ENCODE results near the gene SNX15.
"Not testable (repeated sequence)": the region's sequence is repeated elsewhere in the genome, so short reads cannot be mapped to it uniquely, and the experiment has no call there.

SNX15 gene

DNA sequence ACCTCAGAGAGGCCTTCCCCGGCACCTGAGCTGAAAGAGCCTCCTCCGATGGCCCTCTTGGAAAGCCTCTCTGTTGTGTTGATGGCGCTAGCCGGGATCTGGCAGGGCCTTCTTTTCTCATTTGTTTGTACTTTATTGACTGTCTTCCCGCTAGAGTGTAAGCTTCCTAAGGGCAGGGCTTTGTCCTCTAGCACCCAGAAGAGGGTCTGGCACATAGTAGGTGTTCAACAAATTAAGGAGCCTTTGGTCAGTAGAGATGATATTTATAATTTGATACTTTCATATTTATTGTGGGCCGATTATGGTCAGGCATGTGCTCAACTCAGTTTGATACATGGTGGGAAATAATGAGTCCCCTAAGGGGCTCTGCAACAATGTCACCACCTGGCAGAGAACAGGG lies 9.3 kb upstream of the SNX15 start:
- no peak for DNase-seq

DNA sequence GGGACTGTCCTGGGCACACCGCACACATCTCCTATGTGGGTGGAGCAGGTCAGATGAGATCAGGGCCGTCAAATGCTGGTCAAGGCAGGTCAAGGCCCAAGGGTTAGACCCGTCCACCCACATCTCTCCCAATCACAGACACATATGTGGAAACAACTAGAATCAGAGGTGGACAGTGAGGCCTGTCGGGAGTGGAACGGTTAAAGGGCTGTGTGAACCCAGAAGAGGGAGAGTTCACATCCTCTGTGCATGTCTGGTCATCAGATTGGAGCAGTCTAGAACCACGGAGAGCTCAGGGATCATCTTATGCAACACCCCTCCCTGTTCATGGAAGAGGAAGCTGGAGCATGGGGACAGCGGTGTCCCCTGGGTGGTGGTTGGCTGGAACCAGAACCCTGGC lies 7.4 kb upstream of the SNX15 start:
- DNase-seq: no peak

- DNase-seq: no peak
Observed at GRCh38 chr11:65021003-65021402, 6.2 kb upstream of the SNX15 start.

DNA sequence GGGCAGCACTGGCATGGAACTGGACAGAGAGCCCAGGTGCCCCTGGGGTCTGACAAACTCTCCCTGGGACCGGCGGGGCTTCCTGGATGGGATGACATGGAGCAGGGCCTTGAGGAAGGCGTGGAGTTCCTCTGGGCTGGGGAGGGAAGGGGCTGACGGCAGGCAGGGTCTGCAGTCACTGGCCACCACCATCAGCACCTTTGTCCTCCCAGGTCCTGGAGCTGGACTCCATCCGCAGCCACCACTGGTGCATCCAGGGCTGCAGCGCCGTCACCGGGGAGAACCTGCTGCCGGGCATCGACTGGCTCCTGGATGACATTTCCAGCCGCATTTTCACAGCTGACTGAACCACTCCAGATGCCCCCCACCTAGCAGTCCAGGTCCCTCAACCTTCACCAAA lies 5.7 kb upstream of the SNX15 start:
- DNase-seq: no peak

GRCh38 chr11:65023502-65023901 lies 3.7 kb upstream of the SNX15 start:
- DNase-seq: not testable (repeated sequence)

DNA sequence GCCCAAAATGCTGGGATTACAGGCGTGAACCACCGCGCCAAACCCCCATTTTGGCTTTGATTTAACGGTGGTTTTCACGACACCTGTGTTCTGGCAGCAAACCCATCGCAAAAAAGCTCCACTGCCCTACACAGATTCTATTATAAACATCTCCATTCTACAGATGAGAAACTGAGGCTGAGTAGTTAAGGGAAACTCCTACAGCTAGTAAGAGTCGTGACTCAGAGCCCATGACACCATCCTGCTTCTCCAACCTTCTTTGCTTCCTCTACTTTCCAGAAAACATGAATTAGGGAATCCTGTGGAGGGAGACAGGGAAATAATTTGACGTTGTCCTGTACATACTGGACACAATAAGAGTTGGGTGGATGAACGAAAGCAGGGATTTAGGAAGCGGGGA lies 429 bp upstream of the SNX15 start:
- no peak for DNase-seq

DNA sequence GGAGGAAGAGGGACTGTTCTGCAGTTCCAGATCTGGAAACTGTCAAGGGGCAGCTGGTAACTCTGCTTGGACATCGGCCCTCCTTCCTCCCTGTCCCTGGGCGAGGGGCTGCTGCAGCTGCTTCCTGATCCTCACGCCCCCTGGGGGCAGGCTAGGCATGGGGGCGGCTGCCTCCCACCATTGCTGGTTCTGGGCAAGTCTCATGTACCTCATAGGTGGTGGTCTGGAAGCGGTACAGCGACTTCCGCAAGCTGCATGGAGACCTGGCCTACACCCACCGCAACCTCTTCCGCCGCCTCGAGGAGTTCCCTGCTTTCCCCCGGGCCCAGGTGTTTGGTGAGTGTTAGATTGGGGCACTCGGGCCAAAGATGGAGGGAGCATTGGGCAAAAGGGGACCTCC lies 5.0 kb downstream of the SNX15 start:
- DNase-seq: no peak

GRCh38 chr11:65034423-65034822 lies 7.2 kb downstream of the SNX15 start:
- DNase-seq: no peak

GRCh38 chr11:65035579-65035978 lies 8.3 kb downstream of the SNX15 start:
- DNase-seq: no peak

DNA sequence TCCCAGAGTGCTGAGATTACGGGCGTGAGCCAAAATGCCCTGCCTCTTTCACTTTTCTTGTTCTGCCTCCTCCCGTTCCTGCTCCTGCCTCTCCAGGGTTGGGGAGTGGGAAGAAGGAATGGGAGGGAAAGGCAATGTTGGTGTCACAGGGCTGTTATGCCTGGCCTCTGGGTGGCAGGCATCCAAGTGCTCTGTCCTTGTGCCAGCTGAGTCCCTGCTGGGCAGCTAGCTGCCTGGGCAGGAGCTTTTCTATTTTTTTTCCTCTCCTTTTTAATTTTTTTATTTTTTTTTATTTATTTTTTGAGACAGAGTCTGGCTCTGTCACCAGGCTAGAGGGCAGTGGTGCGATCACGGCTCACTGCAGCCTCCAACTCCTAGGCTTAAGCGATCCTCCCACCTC lies 9.7 kb downstream of the SNX15 start:
- DNase-seq: no peak

GRCh38 chr11:65040520-65040846 lies 13.2 kb downstream of the SNX15 start:
- no peak for DNase-seq

DNA sequence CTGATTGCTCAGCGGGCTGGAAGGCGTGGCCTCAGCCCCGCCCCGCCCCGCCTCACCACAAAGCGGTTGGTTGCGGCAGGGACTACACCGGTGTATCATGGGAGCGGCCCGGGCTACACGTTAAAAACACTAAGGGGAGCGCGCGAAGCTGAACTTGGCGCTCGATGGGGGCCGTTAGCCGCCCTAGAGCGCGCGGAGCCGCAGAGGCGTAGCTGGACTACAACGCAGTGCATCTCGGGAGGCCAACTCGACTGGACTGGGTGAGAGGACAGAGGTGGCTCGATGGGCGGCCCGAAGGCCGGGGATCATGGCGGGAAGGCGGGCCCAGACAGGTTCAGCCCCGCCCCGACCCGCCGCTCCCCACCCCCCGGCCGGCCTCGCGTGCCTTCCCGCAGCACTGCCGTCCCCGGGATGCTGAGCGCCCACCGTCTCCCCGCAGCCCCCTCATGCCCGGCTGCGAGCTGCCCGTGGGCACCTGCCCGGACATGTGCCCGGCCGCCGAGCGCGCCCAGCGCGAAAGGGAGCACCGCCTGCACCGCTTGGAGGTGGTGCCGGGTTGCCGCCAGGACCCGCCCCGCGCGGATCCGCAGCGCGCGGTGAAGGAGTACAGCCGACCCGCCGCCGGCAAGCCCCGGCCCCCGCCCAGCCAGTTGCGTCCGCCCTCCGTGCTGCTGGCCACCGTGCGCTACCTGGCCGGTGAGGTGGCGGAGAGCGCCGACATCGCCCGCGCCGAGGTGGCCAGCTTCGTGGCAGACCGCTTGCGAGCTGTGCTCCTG lies 13.8 kb downstream of the SNX15 start, which contains the start of gene SAC3D1:
TSS of gene SAC3D1 (plus strand) at position 364 of the 776 bp plus-strand sequence. CDS start at position 447, 83 bp downstream.
- peak; percentile 89 for DNase-seq

- no peak for DNase-seq
Observed at GRCh38 chr11:65042891-65043290, 15.7 kb downstream of the SNX15 start.

DNA sequence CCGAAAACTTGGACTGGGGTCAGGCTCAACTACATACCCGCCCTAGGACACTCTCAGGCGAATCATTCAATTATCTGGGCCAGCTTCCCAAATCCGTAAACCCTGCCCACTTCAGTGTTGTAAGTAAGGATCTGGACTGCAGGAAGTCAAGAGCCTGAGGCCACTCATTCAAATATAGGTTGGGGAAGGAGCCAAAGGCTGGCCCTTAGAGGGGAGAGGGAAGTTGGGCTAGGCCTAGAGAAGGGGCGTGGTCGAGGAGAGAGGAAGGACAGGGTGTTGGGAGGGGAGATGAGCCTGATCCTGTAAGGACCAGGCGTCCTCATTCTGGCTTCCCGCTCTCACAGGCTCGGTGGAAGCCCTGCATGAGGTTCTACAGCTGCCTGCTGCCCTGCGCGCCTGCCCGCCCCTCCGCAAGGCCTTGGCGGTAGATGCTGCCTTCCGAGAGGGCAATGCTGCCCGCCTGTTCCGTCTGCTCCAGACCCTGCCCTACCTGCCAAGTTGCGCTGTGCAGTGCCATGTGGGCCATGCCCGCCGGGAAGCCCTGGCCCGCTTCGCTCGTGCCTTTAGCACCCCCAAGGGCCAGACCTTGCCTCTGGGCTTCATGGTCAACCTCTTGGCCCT lies 16.8 kb downstream of the SNX15 start:
- no peak for DNase-seq

GRCh38 chr11:65045061-65045460 lies 17.8 kb downstream of the SNX15 start:
- no peak for DNase-seq

DNA sequence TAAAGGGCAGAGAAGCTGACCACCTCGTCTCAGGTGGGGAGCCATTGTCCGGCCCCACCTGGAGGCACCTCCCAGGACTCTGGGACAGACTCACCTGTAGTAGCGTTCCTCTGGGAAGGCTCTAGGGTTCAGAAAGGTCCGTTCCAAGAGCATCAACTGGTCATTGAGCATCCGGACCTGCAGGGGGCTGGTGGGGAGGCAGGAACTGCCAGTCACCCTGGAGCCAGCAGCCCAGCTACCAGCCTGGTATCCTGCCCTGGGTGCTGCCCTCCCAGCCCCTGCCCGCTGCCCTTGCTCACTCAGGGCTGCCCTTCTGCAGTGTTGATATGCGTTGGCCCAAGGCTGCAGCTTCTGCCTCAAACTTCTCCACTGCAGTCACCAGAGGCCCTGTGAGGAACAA lies 18.5 kb downstream of the SNX15 start:
- DNase-seq: no peak

GRCh38 chr11:65047581-65048422 lies 20.6 kb downstream of the SNX15 start:
- peak; percentile 27 for DNase-seq

- no peak for DNase-seq
Observed at GRCh38 chr11:65051398-65051858, 24.2 kb downstream of the SNX15 start.

GRCh38 chr11:65053827-65054508 lies 26.7 kb downstream of the SNX15 start:
- peak; percentile 13 for DNase-seq

DNA sequence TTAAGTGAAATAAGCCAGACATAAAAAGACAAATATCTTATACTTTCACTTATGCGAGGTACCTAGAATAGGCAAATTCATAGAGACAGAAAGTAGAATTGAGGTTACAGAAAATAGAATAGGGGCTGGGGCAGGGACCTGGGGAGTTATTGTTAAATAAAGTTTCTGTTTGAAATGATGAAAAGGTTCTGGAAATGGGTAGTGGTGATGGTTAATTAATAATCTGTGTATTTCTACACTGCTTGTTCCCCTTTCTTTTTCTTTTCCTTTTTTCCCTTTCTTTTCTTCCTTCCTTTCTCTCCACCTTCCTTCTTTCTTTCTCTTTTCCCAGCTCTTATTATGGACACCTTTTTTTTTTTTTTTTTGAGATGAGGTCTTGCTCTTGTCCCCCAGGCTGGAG lies 28.3 kb downstream of the SNX15 start:
- no peak for DNase-seq

DNA sequence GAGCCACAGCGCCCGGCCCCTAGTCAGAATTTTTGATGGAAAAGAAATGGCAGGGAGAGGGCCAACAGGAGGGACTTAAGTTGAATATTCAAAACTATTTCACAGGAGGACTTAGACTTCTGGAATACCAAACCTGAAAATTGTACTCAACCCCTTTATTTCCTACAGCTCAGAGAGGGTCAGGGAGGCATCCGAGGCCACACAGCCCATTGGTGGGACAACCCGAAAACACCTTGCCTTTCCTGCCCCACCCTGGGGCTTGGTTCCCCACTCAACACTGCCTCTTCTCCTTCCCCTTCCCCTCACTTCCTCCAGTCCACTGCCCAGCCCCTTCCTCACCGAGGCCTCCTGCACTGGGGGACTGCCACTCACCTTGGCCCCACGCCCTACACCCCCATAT lies 29.8 kb downstream of the SNX15 start:
- DNase-seq: no peak

GRCh38 chr11:65057526-65057925 lies 30.3 kb downstream of the SNX15 start:
- no peak for DNase-seq

- no peak for DNase-seq
Observed at GRCh38 chr11:65058012-65058411, 30.8 kb downstream of the SNX15 start.
